SK-N-SH treated with all-trans-retinoic acid at 6 μM for 48 hours (cell line): ENCODE measurements around the gene ACOX1.

ENCODE experiments used
- ATAC-seq: fragments of 200-7000 bp; cut with Tn5 transposase; 3 replicates; pipeline ENCODE4 v1.9.1; 2020; ENCODE audit warnings: mild to moderate bottlenecking, moderate library complexity
- ARNTL ChIP-seq: fragments of 450-650 bp; formaldehyde crosslinking; IDR thresholded peaks from 2 replicates; pipeline ENCODE4 v1.5.0; 2020; ENCODE audit warnings: low read depth, mild to moderate bottlenecking, moderate library complexity, borderline replicate concordance
- BACH2 ChIP-seq: fragments of 250-450 bp; sonication (Bioruptor Pico); IDR thresholded peaks from 2 replicates; pipeline ENCODE4 v1.9.0; 2021; ENCODE audit warnings: mild to moderate bottlenecking, borderline replicate concordance
- CREB5 ChIP-seq: fragments of 250-450 bp; sonication (Bioruptor Pico); IDR thresholded peaks from 2 replicates; pipeline ENCODE4 v1.5.1; 2020; ENCODE audit warnings: low read depth, mild to moderate bottlenecking, moderate library complexity
- CSDC2 ChIP-seq: fragments of 250-450 bp; sonication (Bioruptor Pico); IDR thresholded peaks from 2 replicates; pipeline ENCODE4 v1.5.0; 2020; ENCODE audit warnings: mild to moderate bottlenecking, moderate library complexity
- CSRNP3 ChIP-seq: fragments of 250-450 bp; sonication (Bioruptor Pico); IDR thresholded peaks from 2 replicates; pipeline ENCODE4 v1.5.1; 2021; ENCODE audit warnings: mild to moderate bottlenecking, moderate library complexity
- ESRRG ChIP-seq: fragments of 250-450 bp; sonication (Bioruptor Pico); IDR thresholded peaks from 2 replicates; pipeline ENCODE4 v1.6.1; 2021; ENCODE audit warnings: mild to moderate bottlenecking
- GLIS3 ChIP-seq: fragments of 250-450 bp; sonication (Bioruptor Pico); IDR thresholded peaks from 2 replicates; pipeline ENCODE4 v1.5.0; 2020; ENCODE audit warnings: mild to moderate bottlenecking, moderate library complexity
- ISL1 ChIP-seq: fragments of 250-450 bp; sonication (Bioruptor Pico); IDR thresholded peaks from 2 replicates; pipeline ENCODE4 v2.1.2; 2022; ENCODE audit warnings: mild to moderate bottlenecking, moderate library complexity
- OSR1 ChIP-seq: fragments of 250-450 bp; sonication (Bioruptor Pico); IDR thresholded peaks from 2 replicates; pipeline ENCODE4 v1.8.0; 2022; ENCODE audit warnings: moderate library complexity, mild to moderate bottlenecking, inconsistent platforms
- PATZ1 ChIP-seq: fragments of 250-450 bp; sonication (Bioruptor Pico); IDR thresholded peaks from 2 replicates; pipeline ENCODE4 v1.8.0; 2020; ENCODE audit warnings: mild to moderate bottlenecking, moderate library complexity, borderline replicate concordance
- POU6F1 ChIP-seq: fragments of 250-450 bp; sonication (Bioruptor Pico); IDR thresholded peaks from 2 replicates; pipeline ENCODE4 v1.8.0; 2021; ENCODE audit warnings: low read depth, mild to moderate bottlenecking, moderate library complexity, borderline replicate concordance
- PPARA ChIP-seq: fragments of 250-450 bp; sonication (Bioruptor Pico); IDR thresholded peaks from 2 replicates; pipeline ENCODE4 v1.5.0; 2020; ENCODE audit warnings: mild to moderate bottlenecking, borderline replicate concordance
- RARB ChIP-seq: fragments of 250-450 bp; sonication (Bioruptor Pico); IDR thresholded peaks from 2 replicates; pipeline ENCODE4 v1.8.0; 2021; ENCODE audit warnings: mild to moderate bottlenecking, moderate library complexity
- SNAI2 ChIP-seq: fragments of 250-450 bp; sonication (Bioruptor Pico); IDR thresholded peaks from 2 replicates; pipeline ENCODE4 v1.5.0; 2020; ENCODE audit warnings: mild to moderate bottlenecking, moderate library complexity
- TCF4 ChIP-seq: fragments of 250-450 bp; sonication (Bioruptor Pico); IDR thresholded peaks from 2 replicates; pipeline ENCODE4 v1.8.0; 2021; ENCODE audit warnings: mild to moderate bottlenecking, moderate library complexity, borderline replicate concordance
- TOX ChIP-seq: fragments of 250-450 bp; sonication (Bioruptor Pico); IDR thresholded peaks from 2 replicates; pipeline ENCODE4 v1.8.0; 2021; ENCODE audit warnings: mild to moderate bottlenecking, moderate library complexity, borderline replicate concordance
- TSHZ2 ChIP-seq: fragments of 250-450 bp; sonication (Bioruptor Pico); IDR thresholded peaks from 2 replicates; pipeline ENCODE4 v1.5.0; 2020; ENCODE audit warnings: mild to moderate bottlenecking, moderate library complexity
- ZC3H10 ChIP-seq: fragments of 250-450 bp; sonication (Bioruptor Pico); IDR thresholded peaks from 2 replicates; pipeline ENCODE4 v1.5.1; 2021; ENCODE audit warnings: mild to moderate bottlenecking, moderate library complexity
- ZFP3 ChIP-seq: fragments of 250-450 bp; sonication (Bioruptor Pico); IDR thresholded peaks from 2 replicates; pipeline ENCODE4 v1.5.0; 2020; ENCODE audit warnings: mild to moderate bottlenecking, moderate library complexity
- ZFP30 ChIP-seq: fragments of 450-650 bp; formaldehyde crosslinking; IDR thresholded peaks from 2 replicates; pipeline ENCODE4 v1.5.0; 2022; ENCODE audit warnings: mild to moderate bottlenecking, moderate library complexity
- ZNF565 ChIP-seq: fragments of 450-650 bp; formaldehyde crosslinking; conservative IDR thresholded peaks from 2 replicates; pipeline ENCODE4 v1.5.0; 2020; ENCODE audit warnings: low read depth, mild to moderate bottlenecking, moderate library complexity
- ZNF70 ChIP-seq: fragments of 450-650 bp; formaldehyde crosslinking; IDR thresholded peaks from 2 replicates; pipeline ENCODE4 v1.5.0; 2020; ENCODE audit warnings: mild to moderate bottlenecking, moderate library complexity
- ZNF8 ChIP-seq: fragments of 450-650 bp; formaldehyde crosslinking; IDR thresholded peaks from 2 replicates; pipeline ENCODE4 v1.5.0; 2020; ENCODE audit warnings: mild to moderate bottlenecking, moderate library complexity

Gene ACOX1

GRCh38 chr17:75919611-75920010 lies 59.4 kb downstream of the ACOX1 start:
- no peak for ATAC-seq
- no peak for TF ChIP-seq TOX
- TF ChIP-seq CSDC2 (CRISPR knock-in tag), result no peak
- no peak for TF ChIP-seq PATZ1
- no peak for TF ChIP-seq ZNF70
- TF ChIP-seq BACH2, result no peak
- no peak for TF ChIP-seq ZNF8
- TF ChIP-seq ZFP30, result no peak
- TF ChIP-seq ARNTL, result no peak
- no peak for TF ChIP-seq TCF4 (CRISPR knock-in tag)

GRCh38 chr17:75917917-75918445 lies 61.0 kb downstream of the ACOX1 start:
- no peak for ATAC-seq

GRCh38 chr17:75917141-75917916 lies 61.6 kb downstream of the ACOX1 start:
- no peak for ATAC-seq
- no peak for TF ChIP-seq TCF4 (CRISPR knock-in tag)
- no peak for TF ChIP-seq CSRNP3
- no peak for TF ChIP-seq ZC3H10 (CRISPR knock-in tag)
- TF ChIP-seq ISL1 (CRISPR knock-in tag), result no peak
- no peak for TF ChIP-seq GLIS3
- no peak for TF ChIP-seq RARB (CRISPR knock-in tag)
- no peak for TF ChIP-seq PATZ1
- no peak for TF ChIP-seq BACH2
- no peak for TF ChIP-seq POU6F1
- no peak for TF ChIP-seq TSHZ2 (CRISPR knock-in tag)
- no peak for TF ChIP-seq ZNF70
- TF ChIP-seq ZNF8, result no peak
- no peak for TF ChIP-seq CREB5 (CRISPR knock-in tag)
- no peak for TF ChIP-seq ZFP3 (CRISPR knock-in tag)
- TF ChIP-seq TOX, result no peak
- no peak for TF ChIP-seq ZNF565 (CRISPR knock-in tag)
- TF ChIP-seq ZFP30, result no peak
- TF ChIP-seq OSR1, result no peak

More at GRCh38 chr17:75917917-75918445, 61.0 kb downstream of the ACOX1 start:
- no peak for TF ChIP-seq SNAI2 (CRISPR knock-in tag)
- no peak for TF ChIP-seq PPARA (CRISPR knock-in tag)
- no peak for TF ChIP-seq OSR1
- TF ChIP-seq ISL1 (CRISPR knock-in tag), result no peak
- no peak for TF ChIP-seq CSRNP3
- no peak for TF ChIP-seq ZC3H10 (CRISPR knock-in tag)
- no peak for TF ChIP-seq ZFP30
- no peak for TF ChIP-seq ESRRG
- no peak for TF ChIP-seq ZFP3 (CRISPR knock-in tag)
- no peak for TF ChIP-seq ZNF70
- no peak for TF ChIP-seq ARNTL
- TF ChIP-seq ZNF565 (CRISPR knock-in tag), result no peak
